HepG2 (cell line): ENCODE results near the gene SFXN5. TPM values are rescaled to one million over a fixed set of nuclear protein-coding genes. Genes with fewer than 3 reads are reported as not detected.

Experiments used
- ARNT2 ChIP-seq: sonication (generic); formaldehyde crosslinking; IDR thresholded peaks from 2 replicates; pipeline ENCODE4 v1.8.0; 2022; ENCODE audit warnings: mild to moderate bottlenecking, low read depth, missing genetic modification reagents, moderate library complexity
- ASH2L ChIP-seq: fragments of 300-600, 200-600 bp; sonication (generic); IDR thresholded peaks from 2 replicates; pipeline ENCODE4 v1.7.0; 2017; ENCODE audit warnings: low read depth, mild to moderate bottlenecking, moderate library complexity, mixed read lengths, low read length; ENCODE audit not compliant: insufficient read length
- ATRX ChIP-seq: sonication (generic); formaldehyde crosslinking; IDR thresholded peaks from 2 replicates; pipeline ENCODE4 v1.4.0; 2020; ENCODE audit warnings: missing genetic modification reagents, borderline replicate concordance
- CBX5 ChIP-seq: sonication (generic); formaldehyde crosslinking; IDR thresholded peaks from 2 replicates; pipeline ENCODE4 v1.4.0; 2020; ENCODE audit warnings: missing genetic modification reagents, borderline replicate concordance
- FOXP1 ChIP-seq, 2 experiments: fragments of 450-650 bp in 1 of 2; IDR thresholded peaks; 2 replicates each; pipeline ENCODE4 v1.6.1; 2017 to 2018; ENCODE audit warnings: antibody characterized with exemption in 1 of 2
- GATAD1 ChIP-seq: IDR thresholded peaks from 2 replicates; pipeline ENCODE4 v1.6.1; 2016; ENCODE audit warnings: missing genetic modification reagents, missing compliant biosample characterization
- KDM4B ChIP-seq: sonication (generic); formaldehyde crosslinking; IDR thresholded peaks from 2 replicates; pipeline ENCODE4 v1.4.0; 2020; ENCODE audit warnings: missing genetic modification reagents
- KLF15 ChIP-seq: sonication (generic); formaldehyde crosslinking; IDR thresholded peaks from 2 replicates; pipeline ENCODE4 v1.8.1; 2023; ENCODE audit warnings: borderline replicate concordance, mild to moderate bottlenecking, inconsistent platforms, missing genetic modification reagents, mixed read lengths
- MLLT10 ChIP-seq: sonication (generic); formaldehyde crosslinking; IDR thresholded peaks from 2 replicates; pipeline ENCODE4 v1.4.0; 2020; ENCODE audit warnings: missing genetic modification reagents
- POLR2AphosphoS2 ChIP-seq: IDR thresholded peaks from 2 replicates; pipeline ENCODE4 v1.6.1; 2011; ENCODE audit warnings: low read depth, low read length, improper control_type of control experiment
- REL ChIP-seq: sonication (generic); formaldehyde crosslinking; conservative IDR thresholded peaks from 2 replicates; pipeline ENCODE4 v1.8.0; 2022; ENCODE audit warnings: mild to moderate bottlenecking, missing genetic modification reagents, moderate library complexity
- SALL1 ChIP-seq: sonication (generic); formaldehyde crosslinking; IDR thresholded peaks from 2 replicates; pipeline ENCODE4 v1.8.0; 2022; ENCODE audit warnings: mild to moderate bottlenecking, missing genetic modification reagents
- SIX1 ChIP-seq: sonication (generic); formaldehyde crosslinking; IDR thresholded peaks from 2 replicates; pipeline ENCODE4 v1.4.0; 2020; ENCODE audit warnings: missing genetic modification reagents, borderline replicate concordance
- TCF12 ChIP-seq, 2 experiments: fragments of 450-650 bp in 1 of 2; sonication (generic) in 1 of 2; formaldehyde crosslinking in 1 of 2; IDR thresholded peaks; 2 replicates each; pipeline versions ENCODE4 v1.6.1 to v1.8.0; 2017 to 2022; ENCODE audit warnings: antibody characterized with exemption in 1 of 2, mild to moderate bottlenecking in 1 of 2, missing genetic modification reagents in 1 of 2, moderate library complexity in 1 of 2
- ZBTB20 ChIP-seq: sonication (generic); formaldehyde crosslinking; IDR thresholded peaks from 2 replicates; pipeline ENCODE4 v1.8.1; 2023; ENCODE audit warnings: missing genetic modification reagents, low read depth, mild to moderate bottlenecking, borderline replicate concordance
- ZNF33A ChIP-seq: sonication (generic); formaldehyde crosslinking; IDR thresholded peaks from 2 replicates; pipeline ENCODE4 v1.5.1; 2020; ENCODE audit warnings: missing genetic modification reagents, mild to moderate bottlenecking, moderate library complexity, borderline replicate concordance
- ZNF414 ChIP-seq: sonication (generic); formaldehyde crosslinking; IDR thresholded peaks from 2 replicates; pipeline ENCODE4 v1.5.0; 2020; ENCODE audit warnings: missing genetic modification reagents
- ZNF512 ChIP-seq: sonication (generic); formaldehyde crosslinking; IDR thresholded peaks from 2 replicates; pipeline ENCODE4 v1.4.0; 2020; ENCODE audit warnings: mild to moderate bottlenecking, missing genetic modification reagents
- ZNF564 ChIP-seq: sonication (generic); formaldehyde crosslinking; IDR thresholded peaks from 2 replicates; pipeline ENCODE4 v1.8.1; 2023; ENCODE audit warnings: mild to moderate bottlenecking, missing genetic modification reagents
- ZNF615 ChIP-seq: sonication (generic); formaldehyde crosslinking; IDR thresholded peaks from 2 replicates; pipeline ENCODE4 v1.5.0; 2020; ENCODE audit warnings: mild to moderate bottlenecking, missing genetic modification reagents, borderline replicate concordance
- ZNF660 ChIP-seq: sonication (generic); formaldehyde crosslinking; IDR thresholded peaks from 2 replicates; pipeline ENCODE4 v1.5.1; 2020; ENCODE audit warnings: mild to moderate bottlenecking, low read depth, missing genetic modification reagents, borderline replicate concordance
- ZSCAN21 ChIP-seq: sonication (generic); formaldehyde crosslinking; IDR thresholded peaks from 2 replicates; pipeline ENCODE4 v1.8.0; 2022; ENCODE audit warnings: mild to moderate bottlenecking, missing genetic modification reagents, moderate library complexity, borderline replicate concordance
- ZSCAN22 ChIP-seq: sonication (generic); formaldehyde crosslinking; IDR thresholded peaks from 2 replicates; pipeline ENCODE4 v1.4.0; 2020; ENCODE audit warnings: mild to moderate bottlenecking, missing genetic modification reagents
- polyA plus RNA-seq, 8 experiments: library from polyadenylated mRNA; depleted of rRNA in 3 of 8; stranded (reverse) in 7 of 8; unstranded in 1 of 8; fragments of >200 nt; fragmentation: Illumina TruSeq in 4 of 8; extraction: Trizol in 4 of 8; gene quantifications; 2 replicates each; pipeline versions ENCODE4 v1.2.1 to v1.2.3, GENCODE V29; 2011 to 2016; ENCODE audit warnings: low read depth in 4 of 8, missing spikeins in 1 of 8, mixed read lengths in 1 of 8; ENCODE audit not compliant: insufficient read depth in 1 of 8
- total RNA-seq, 5 experiments: library from RNA; depleted of rRNA; stranded (reverse); fragments of >200 nt; fragmentation: Illumina TruSeq; extraction: Trizol; gene quantifications; 2 replicates each; pipeline ENCODE4 v1.2.3, GENCODE V29; 2016; ENCODE audit warnings: low read depth in 1 of 5

SFXN5 gene
- total and polyA plus RNA-seq, 2 of the 13 experiments (the other 11 are each of a cell fraction or from before 2014, with no cell fraction given): 34.9 to 37.4 TPM

DNA sequence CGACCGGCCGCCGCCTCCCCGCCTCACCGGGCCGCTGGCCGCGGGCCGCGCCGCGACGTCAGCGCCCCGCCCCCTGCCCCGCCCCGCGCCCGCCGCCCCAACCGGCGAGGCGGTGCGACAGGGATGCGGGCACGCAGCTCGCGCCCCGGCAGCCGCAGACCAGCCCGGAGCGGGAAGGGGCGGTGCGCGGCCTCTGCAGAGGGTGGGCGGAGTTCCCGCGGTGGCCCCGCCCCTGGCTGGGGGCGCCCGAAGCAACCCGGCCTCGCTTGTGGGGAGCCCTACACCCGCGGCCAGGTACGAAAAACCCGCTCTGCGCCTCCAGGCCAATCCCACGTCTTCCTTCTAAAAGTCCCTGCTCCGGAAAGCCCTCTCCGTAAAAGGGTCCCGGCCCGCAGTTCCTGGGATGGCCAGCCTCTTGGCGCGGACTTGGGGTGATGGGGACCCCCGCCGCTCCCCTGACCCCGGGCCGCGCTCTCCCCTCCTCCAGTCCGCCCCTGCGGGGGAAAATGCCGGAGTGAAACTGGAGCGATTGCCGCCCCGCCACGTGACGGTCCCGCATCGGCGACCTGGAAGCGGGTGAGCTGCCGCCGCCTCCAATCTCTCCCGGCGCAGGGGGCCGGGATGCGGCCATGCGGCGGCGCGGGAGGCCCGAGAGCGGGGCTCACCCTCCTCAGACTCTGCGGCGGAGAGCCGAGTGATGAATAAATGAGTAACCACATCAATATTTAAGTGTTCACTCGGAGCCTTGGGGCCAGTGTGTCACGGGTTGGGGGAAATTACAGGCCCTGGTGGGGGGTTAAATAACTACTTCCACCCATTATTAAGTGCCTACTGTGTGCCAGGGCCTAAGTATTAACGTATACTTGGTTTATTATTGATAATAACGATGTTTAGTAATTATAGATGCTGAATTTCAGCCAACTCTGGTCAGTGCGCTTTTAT is 41.7 kb upstream of the SFXN5 start, which contains the start of gene RAB11FIP5 (continued):
- TF ChIP-seq ZNF512 (CRISPR knock-in tag) (no peak), ZSCAN21 (CRISPR knock-in tag) (peak; percentile 46; the same call in 1 of the 2 replicates), ZNF564 (no peak; the same call in 1 of the 2 replicates), KDM4B (no peak), CBX5 (no peak), ASH2L (no peak), SALL1 (peak; percentile 37; the same call in 1 of the 2 replicates), TCF12 (IDR thresholded peaks at IDR 0.05) (no peak), TCF12 (CRISPR knock-in tag; IDR thresholded peaks at IDR 0.05) (peak; percentile 50; the same call in 1 of the 2 replicates), ZNF615 (CRISPR knock-in tag) (no peak), ZNF414 (CRISPR knock-in tag) (no peak), MLLT10 (CRISPR knock-in tag) (no peak), KLF15 (peak; percentile 67; the same call in 1 of the 2 replicates), FOXP1 (IDR thresholded peaks at IDR 0.05) (no peak), FOXP1 (CRISPR knock-in tag; IDR thresholded peaks at IDR 0.05) (no peak), ZNF660 (CRISPR knock-in tag) (no peak), POLR2AphosphoS2 (no peak), SIX1 (CRISPR knock-in tag) (no peak), REL (CRISPR knock-in tag) (no peak), ZSCAN22 (CRISPR knock-in tag) (no peak), GATAD1 (CRISPR knock-in tag) (peak; percentile 27; the same call in 1 of the 2 replicates), ZBTB20 (CRISPR knock-in tag) (no peak; the same call in 1 of the 2 replicates), ARNT2 (CRISPR knock-in tag) (no peak; the same call in 1 of the 2 replicates), ZNF33A (no peak), ATRX (CRISPR knock-in tag) (no peak)
